Activated CD8-positive, alpha-beta memory T cell treated with anti-CD3 and anti-CD28 coated beads for 48 hours (primary cell): ENCODE results near the gene JAK3.
"Not testable (repeated sequence)": the region's sequence is repeated elsewhere in the genome, so short reads cannot be mapped to it uniquely, and the experiment has no call there.

Experiments used
- DNase-seq, 3 experiments: peaks; one replicate each; pipeline ENCODE4 v3.0.0-alpha.2; 2020; ENCODE audit warnings: low read depth in 2 of 3, low spot score in 2 of 3

JAK3 gene

DNA sequence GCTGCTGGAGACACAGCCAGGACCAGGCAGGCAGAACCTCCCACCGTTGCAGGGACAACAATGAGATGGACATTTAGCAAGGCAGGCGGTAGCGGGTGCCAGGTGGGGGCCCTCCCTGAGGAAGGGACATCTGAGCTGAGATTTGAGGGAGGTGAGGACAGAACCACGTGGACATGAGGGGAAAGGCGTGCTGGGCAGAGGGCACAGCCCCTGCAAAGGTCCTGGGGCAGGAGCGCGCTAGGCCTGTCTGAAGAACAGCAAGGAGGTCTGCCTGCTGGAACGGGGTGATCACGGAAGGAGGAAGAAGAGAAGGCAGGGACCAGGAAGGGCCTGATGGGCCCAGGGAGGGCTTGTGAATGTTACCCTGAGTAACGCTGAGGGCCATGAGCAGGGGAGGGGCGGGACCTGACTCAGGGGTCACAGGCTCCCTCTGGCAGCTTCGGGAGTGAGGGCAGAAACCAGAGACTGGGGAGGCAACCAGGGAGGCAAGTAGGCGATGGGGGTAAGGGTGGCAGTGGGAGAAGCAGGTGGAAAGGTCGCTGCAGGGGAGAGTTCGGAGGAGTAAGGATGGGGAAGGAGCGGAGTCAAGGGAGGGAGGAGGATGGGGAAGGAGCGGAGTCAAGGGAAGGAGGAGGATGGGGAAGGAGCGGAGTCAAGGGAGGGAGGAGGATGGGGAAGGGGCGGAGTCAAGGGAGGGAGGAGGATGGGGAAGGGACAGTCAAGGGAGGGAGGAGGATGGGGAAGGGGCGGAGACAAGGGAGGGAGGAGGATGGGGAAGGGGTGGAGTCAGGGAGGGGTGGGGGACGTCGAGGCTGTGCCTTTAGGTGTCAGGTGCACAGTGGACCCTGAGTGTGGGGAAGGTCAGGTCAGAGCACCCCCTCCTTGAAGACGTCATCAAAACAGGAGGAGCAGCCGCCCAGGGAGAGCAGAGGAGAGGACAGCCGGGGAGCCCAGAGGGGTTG is 68.5 kb downstream of the JAK3 start:
- no peak for DNase-seq

GRCh38 chr19:17778251-17778967 is 69.4 kb downstream of the JAK3 start:
- DNase-seq = peak in 2 of 3 experiments; percentile 34 to 42

GRCh38 chr19:17777840-17778239 is 69.9 kb downstream of the JAK3 start:
- not testable (repeated sequence) for DNase-seq

DNA sequence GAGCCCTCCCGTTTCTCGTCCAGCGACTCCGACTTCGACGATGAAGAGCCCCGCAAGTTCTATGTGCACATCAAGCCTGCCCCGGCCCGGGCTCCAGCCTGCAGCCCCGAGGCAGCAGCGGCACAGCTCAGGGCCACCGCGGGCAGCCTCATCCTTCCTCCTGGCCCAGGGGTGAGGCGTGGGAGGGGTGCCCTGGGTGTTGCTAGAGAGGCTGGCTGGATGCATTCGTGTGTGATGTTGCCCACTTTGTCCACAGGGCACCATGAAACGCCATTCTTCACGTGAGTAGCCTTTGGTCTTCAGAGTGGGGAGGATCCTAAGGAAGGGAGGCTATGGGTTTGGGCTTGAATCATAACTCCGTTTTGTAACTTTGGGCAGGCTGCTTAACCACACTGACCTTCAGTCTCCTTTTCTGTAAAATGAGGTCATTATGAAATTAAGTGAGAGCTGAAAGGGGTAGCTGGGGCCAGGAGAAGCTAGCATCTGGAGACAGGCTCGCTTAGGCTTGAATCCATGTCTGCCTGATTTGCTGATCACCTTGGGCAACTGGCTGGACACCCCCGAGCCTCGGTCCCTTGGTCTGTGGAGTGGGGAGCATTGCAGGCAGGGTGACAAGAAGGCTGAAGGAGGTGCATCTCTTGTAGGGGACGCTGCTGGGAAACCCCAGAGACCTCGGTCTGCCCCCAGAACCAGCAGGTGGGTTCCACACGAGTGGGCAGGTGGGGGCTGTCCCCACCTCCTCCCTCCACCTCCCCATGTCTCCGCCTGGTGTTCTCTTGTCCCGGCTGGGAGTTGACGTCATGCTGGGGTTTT is 71.6 kb downstream of the JAK3 start:
- no peak for DNase-seq

DNA sequence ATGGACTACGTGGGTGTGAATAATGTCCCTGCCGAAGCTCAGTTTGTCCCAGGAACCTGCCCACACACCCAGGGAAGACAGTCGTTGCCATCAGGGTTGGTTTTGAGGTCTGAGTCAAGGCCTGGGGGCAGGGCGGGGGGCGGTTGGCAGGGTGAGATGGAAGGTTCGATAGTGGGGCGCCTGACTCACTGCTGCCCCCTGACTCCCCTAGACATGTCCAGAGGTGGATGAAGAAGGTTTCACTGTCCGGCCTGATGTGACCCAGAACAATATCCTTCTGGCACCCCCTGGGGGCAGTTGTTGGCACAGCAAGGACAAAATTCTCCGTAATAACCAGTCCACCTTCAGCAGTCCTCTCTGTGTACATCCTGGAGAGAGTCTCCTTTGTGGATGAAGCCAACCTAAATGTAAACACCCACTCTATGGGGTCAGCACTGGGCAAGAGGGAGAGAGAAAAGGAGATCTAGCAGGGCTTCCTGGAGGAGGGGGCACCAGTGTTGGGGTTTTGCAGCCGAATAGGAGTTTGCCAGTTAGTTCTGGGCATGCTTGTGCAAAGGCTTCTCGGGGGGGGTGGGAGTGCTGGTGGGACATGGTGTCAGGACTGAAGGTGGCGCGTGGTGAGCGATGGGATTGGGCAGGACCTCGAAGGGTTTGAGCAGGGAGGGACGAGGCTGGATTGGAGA is 72.4 kb downstream of the JAK3 start:
- DNase-seq = no peak
